ENCODE results near the gene MRPL58. TPM values are rescaled to one million over a fixed set of nuclear protein-coding genes. Genes with fewer than 3 reads are reported as not detected.

The MRPL58 gene
- total and polyA plus RNA-seq, 2 of the 8 experiments (the other 6 are each of a cell fraction or from before 2014, with no cell fraction given) = 43.6 to 49.1 TPM

GRCh38 chr17:75068750-75069149 lies 56.3 kb downstream of the MRPL58 start:
- no peak overlapping the region for H3K23ac ChIP-seq (ENCODE audit: insufficient read length)
- POLR2A ChIA-PET (ENCODE audit: partially characterized antibody) = interaction anchor here (0.6 to 5.8 kb wide), 8 partner anchors 10 to 66 kb away, joined by 3 to 25 read pairs (median 4); partner anchors contain the start of genes ARMC7 and MRPL58
- no peak overlapping the region for H3K9ac ChIP-seq (replicated peaks in 1 of 4; ENCODE audit: extremely low read depth in 1 of 4, low read depth in 3 of 4, low read length in 3 of 4)
- no peak overlapping the region for H2BK5ac ChIP-seq (ENCODE audit: low read depth, low read length)
- H2BK20ac ChIP-seq (ENCODE audit: low read length) = no peak overlapping the region
- H3K79me2 ChIP-seq (ENCODE audit: control insufficient read depth in 1 of 2, insufficient read depth in 2 of 2, low read length in 2 of 2) = no peaks in the 10 kb centered on the region
- no peak overlapping the region for H2AFZ ChIP-seq (ENCODE audit: low read length)
- no peaks in the 10 kb centered on the region for H3K27me3 ChIP-seq (replicated peaks in 1 of 4; ENCODE audit: control insufficient read depth in 3 of 4, extremely low read depth in 1 of 4, insufficient read depth in 3 of 4, low read length in 3 of 4)
- H2BK15ac ChIP-seq (ENCODE audit: low read length) = no peak overlapping the region
- WGBS, 2 experiments (ENCODE audit: extremely low coverage in 1 of 2, insufficient coverage in 1 of 2, insufficient read length in 1 of 2, insufficient replicate concordance in 2 of 2, low coverage in 1 of 2, low lambda C conversion rate in 2 of 2, missing lambda C conversion rate in 1 of 2) = 86% methylated on average over 8 of the region's 8 CpGs; no CpG with 5 or more reads in 1 of the 2 experiments
- CTCF ChIA-PET (ENCODE audit: partially characterized antibody) = interaction anchor here (0.7 to 7.3 kb wide), 14 partner anchors 9 to 748 kb away, joined by 3 to 64 read pairs (median 6); partner anchors contain the start of genes ARMC7 and SLC16A5
- no peak overlapping the region for H4K8ac ChIP-seq (ENCODE audit: extremely low read depth, insufficient read depth, low read length)
- no peak overlapping the region for H3K27ac ChIP-seq (ENCODE audit: low read depth, low read length)
- peaks cover 4 to 17% (median 11%) of the 10 kb centered on the region in 4 experiments for H3K36me3 ChIP-seq (ENCODE audit: control insufficient read depth in 2 of 4, insufficient read depth in 4 of 4, low read length in 3 of 4)
- no peak overlapping the region for H3K56ac ChIP-seq (replicated peaks; ENCODE audit: insufficient read length, low read depth, low read length)
- no peak overlapping the region for H4K91ac ChIP-seq (replicated peaks; ENCODE audit: insufficient read length, low read length)
- H4K20me1 ChIP-seq (replicated peaks in 1 of 2; ENCODE audit: control insufficient read depth in 1 of 2, insufficient read depth in 2 of 2, low read length in 2 of 2) = peaks cover 0 to 2% of the 10 kb centered on the region in 2 experiments
- no peak overlapping the region for H3K4ac ChIP-seq (replicated peaks; ENCODE audit: insufficient read length, low read depth, low read length)
- H3K18ac ChIP-seq (ENCODE audit: extremely low read depth, low read length) = no peak overlapping the region
- H3K14ac ChIP-seq (ENCODE audit: insufficient read length) = no peak overlapping the region
- FAIRE-seq = no peak
- H3K23me2 ChIP-seq (ENCODE audit: low read depth, low read length) = no peaks in the 10 kb centered on the region
- H2AK5ac ChIP-seq (ENCODE audit: low read depth, low read length) = no peak overlapping the region
- no peaks in the 10 kb centered on the region; a peak in 1 of 7 replicates for H3K4me1 ChIP-seq (replicated peaks in 1 of 4; ENCODE audit: control insufficient read depth in 3 of 4, insufficient read depth in 4 of 4, low read length in 3 of 4)
- DNase-seq (ENCODE audit: low read depth in 1 of 2, low spot score in 2 of 2) = no peak
- H2BK12ac ChIP-seq (ENCODE audit: low read depth, low read length) = no peak overlapping the region
- no peak overlapping the region for H3K4me3 ChIP-seq (ENCODE audit: extremely low read depth in 1 of 4, insufficient read depth in 2 of 4, low read depth in 3 of 4, low read length in 4 of 4)
- no peak overlapping the region for H2BK120ac ChIP-seq (replicated peaks; ENCODE audit: low read depth, low read length)
- no peaks in the 10 kb centered on the region for H3K9me3 ChIP-seq (ENCODE audit: insufficient read depth in 2 of 2, low read depth in 1 of 2, low read length in 1 of 2)
- no peak overlapping the region for H3K4me2 ChIP-seq (ENCODE audit: insufficient read depth in 1 of 2, low read depth in 2 of 2, low read length in 2 of 2)
- H4K5ac ChIP-seq (ENCODE audit: insufficient read length, low read depth, low read length) = no peak overlapping the region
- peaks cover 2% of the 10 kb centered on the region; the same call in 1 of the 2 replicates for H3K79me1 ChIP-seq (ENCODE audit: low read depth, low read length)
- no peak for TF ChIP-seq TEAD4 (IDR thresholded peaks at IDR 0.05; ENCODE audit: low read depth, low read length)
- TF ChIP-seq JUND (IDR thresholded peaks at IDR 0.05; ENCODE audit: low read length) = no peak
- no peak for TF ChIP-seq SIRT6 (IDR thresholded peaks at IDR 0.05; ENCODE audit: low read length)
- no peak for TF ChIP-seq BCL11A (IDR thresholded peaks at IDR 0.05; ENCODE audit: low read depth in 2 of 2, low read length in 2 of 2)
- no peak for TF ChIP-seq CBX5 (IDR thresholded peaks at IDR 0.05; ENCODE audit: low read depth, low read length)
- TF ChIP-seq USF2 (IDR thresholded peaks at IDR 0.05; ENCODE audit: low read length) = no peak
- no peak for TF ChIP-seq GTF2F1 (IDR thresholded peaks at IDR 0.05; ENCODE audit: borderline replicate concordance, low read depth, low read length)
- TF ChIP-seq POLR2AphosphoS5 (IDR thresholded peaks at IDR 0.05; ENCODE audit: low read depth, low read length) = no peak
- TF ChIP-seq SIN3A (conservative IDR thresholded peaks at IDR 0.05 in 1 of 2, IDR thresholded peaks at IDR 0.05 in 1 of 2; ENCODE audit: low read depth in 1 of 2, low read length in 2 of 2) = no peak
- no peak for TF ChIP-seq HDAC6 (IDR thresholded peaks at IDR 0.05; ENCODE audit: low read depth, low read length)
- no peak for TF ChIP-seq RFX5 (IDR thresholded peaks at IDR 0.05; ENCODE audit: borderline replicate concordance, low read depth, low read length)
- no peak for TF ChIP-seq SAP30 (IDR thresholded peaks at IDR 0.05; ENCODE audit: insufficient read depth, insufficient replicate concordance, low read length)
- TF ChIP-seq PHF8 (conservative IDR thresholded peaks at IDR 0.05; ENCODE audit: low read depth, low read length) = no peak
